Muscle of leg (tissue), 11 donors: ENCODE data around the gene SOAT2. TPM values are rescaled to one million over a fixed set of nuclear protein-coding genes. Genes with fewer than 3 reads are reported as not detected.
A peak's percentile ranks its signal among the peaks of the same experiment; 100 is the strongest.

Experiments
- DNase-seq: peaks from one replicate; pipeline ENCODE4 v3.0.0; 2013
- H3K27ac ChIP-seq: one replicate; pipeline ENCODE4 v1.5.1; 2013; ENCODE audit warnings: mild to moderate bottlenecking, low read length, control low read depth
- H3K27me3 ChIP-seq: one replicate; pipeline ENCODE4 v1.6.1; 2013; ENCODE audit warnings: low read length; ENCODE audit not compliant: control insufficient read depth, insufficient read depth
- H3K36me3 ChIP-seq: one replicate; pipeline ENCODE4 v1.6.1; 2013; ENCODE audit warnings: low read length; ENCODE audit not compliant: control insufficient read depth, insufficient read depth
- H3K4me1 ChIP-seq: one replicate; pipeline ENCODE4 v1.6.1; 2013; ENCODE audit warnings: low read length; ENCODE audit not compliant: control insufficient read depth, insufficient read depth
- H3K4me3 ChIP-seq: one replicate; pipeline ENCODE4 v1.5.1; 2013; ENCODE audit warnings: low read length, control low read depth
- H3K9me3 ChIP-seq: replicated peaks from 2 replicates; pipeline ENCODE4 v1.6.1; 2013; ENCODE audit warnings: low read depth, low read length; ENCODE audit not compliant: control insufficient read depth
- WGBS: methylation state at CpG from one replicate; pipeline ENCODE4 v1.1.5; 2013; ENCODE audit warnings: missing lambda C conversion rate; ENCODE audit not compliant: insufficient coverage; 5-methylcytosine and 5-hydroxymethylcytosine counted together
- polyA plus RNA-seq, 8 donors: library from polyadenylated mRNA; unstranded; fragments of 120-200 nt; gene quantifications; one replicate each; pipeline versions ENCODE4 v1.2.1 to v1.2.3, GENCODE V29; 2013; ENCODE audit warnings: inconsistent platforms in 1 of 8, low replicate concordance in 1 of 8; ENCODE audit not compliant: insufficient read length in 8 of 8, insufficient read depth in 1 of 8
- total RNA-seq: library from RNA; stranded (reverse); fragments of 120-200 nt; gene quantifications from one replicate; pipeline ENCODE4 v1.2.4, GENCODE V29; 2013

Gene SOAT2
- total and polyA plus RNA-seq, 9 donors: 0.04 to 4.8 (median 0.14) TPM

GRCh38 chr12:53074283-53074998 lies 28.8 kb upstream of the SOAT2 start:
- H3K27me3 ChIP-seq: no peaks in the 10 kb centered on the region
- no peaks in the 10 kb centered on the region for H3K9me3 ChIP-seq
- peaks cover 61% of the 10 kb centered on the region for H3K36me3 ChIP-seq
- H3K27ac ChIP-seq: peak overlapping the region; percentile 39
- peaks cover 65% of the 10 kb centered on the region for H3K4me1 ChIP-seq
- peak; percentile 76 for DNase-seq
- 74% methylated on average over 10 of the region's 11 CpGs for WGBS
- H3K4me3 ChIP-seq: no peak overlapping the region

DNA sequence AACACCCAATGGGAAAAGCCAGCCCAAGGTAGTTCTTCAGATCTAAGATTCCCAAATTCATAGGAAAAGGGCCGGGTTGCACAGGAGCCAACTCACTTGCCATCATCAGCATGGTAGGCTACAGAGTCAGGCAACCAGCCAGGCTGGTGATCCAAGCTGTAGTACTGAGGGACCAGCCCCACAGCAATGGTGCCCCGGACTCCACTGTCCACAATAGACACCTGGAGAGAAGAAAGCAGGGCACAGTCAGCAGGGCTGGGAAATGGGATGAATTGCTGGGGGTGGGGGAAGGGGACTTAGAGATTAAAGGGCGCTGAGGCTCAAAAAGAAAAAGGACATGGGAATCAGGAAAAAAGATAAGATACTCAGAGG lies 28.3 kb upstream of the SOAT2 start:
- peaks cover 64% of the 10 kb centered on the region for H3K4me1 ChIP-seq
- H3K9me3 ChIP-seq: no peaks in the 10 kb centered on the region
- H3K27me3 ChIP-seq: no peaks in the 10 kb centered on the region
- peak overlapping the region; percentile 39 for H3K27ac ChIP-seq
- DNase-seq: no peak
- no peak overlapping the region for H3K4me3 ChIP-seq
- peaks cover 61% of the 10 kb centered on the region for H3K36me3 ChIP-seq
- WGBS: 94% methylated on average over 2 of the region's 3 CpGs

- 100% methylated on average over 1 of the region's 3 CpGs for WGBS
These were observed 26.8 kb upstream of the SOAT2 start for GRCh38 chr12:53076461-53076860.

DNA sequence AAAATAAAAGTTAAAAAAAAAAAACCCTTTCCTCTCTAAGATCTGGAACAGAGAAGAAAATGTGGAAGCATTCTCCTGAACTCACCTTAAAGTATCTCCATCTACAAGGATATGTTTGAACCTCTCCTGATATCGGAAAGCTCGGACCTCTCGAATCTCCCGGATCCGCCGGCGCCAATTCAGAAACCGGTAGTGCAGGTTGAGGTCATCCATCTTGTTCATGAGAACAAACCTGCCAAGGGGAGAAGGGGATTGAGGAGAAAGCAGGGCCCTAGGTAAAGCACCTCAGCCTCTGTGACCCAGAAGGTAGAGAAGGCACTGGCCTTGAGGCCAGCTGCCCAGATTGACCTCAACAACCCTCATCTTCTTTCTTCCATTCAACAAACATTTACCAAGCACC lies 26.3 kb upstream of the SOAT2 start:
- H3K4me1 ChIP-seq: peaks cover 48% of the 10 kb centered on the region
- H3K9me3 ChIP-seq: no peaks in the 10 kb centered on the region
- no peak overlapping the region for H3K4me3 ChIP-seq
- H3K36me3 ChIP-seq: peaks cover 47% of the 10 kb centered on the region
- H3K27ac ChIP-seq: no peak overlapping the region
- 93% methylated on average over 5 of the region's 8 CpGs for WGBS
- DNase-seq: no peak
- H3K27me3 ChIP-seq: no peaks in the 10 kb centered on the region

More at GRCh38 chr12:53076461-53076860, 26.8 kb upstream of the SOAT2 start:
- no peaks in the 10 kb centered on the region for H3K9me3 ChIP-seq
- H3K4me3 ChIP-seq: no peak overlapping the region
- no peak for DNase-seq
- peaks cover 54% of the 10 kb centered on the region for H3K4me1 ChIP-seq
- no peak overlapping the region for H3K27ac ChIP-seq
- H3K27me3 ChIP-seq: no peaks in the 10 kb centered on the region
- peaks cover 48% of the 10 kb centered on the region for H3K36me3 ChIP-seq

DNA sequence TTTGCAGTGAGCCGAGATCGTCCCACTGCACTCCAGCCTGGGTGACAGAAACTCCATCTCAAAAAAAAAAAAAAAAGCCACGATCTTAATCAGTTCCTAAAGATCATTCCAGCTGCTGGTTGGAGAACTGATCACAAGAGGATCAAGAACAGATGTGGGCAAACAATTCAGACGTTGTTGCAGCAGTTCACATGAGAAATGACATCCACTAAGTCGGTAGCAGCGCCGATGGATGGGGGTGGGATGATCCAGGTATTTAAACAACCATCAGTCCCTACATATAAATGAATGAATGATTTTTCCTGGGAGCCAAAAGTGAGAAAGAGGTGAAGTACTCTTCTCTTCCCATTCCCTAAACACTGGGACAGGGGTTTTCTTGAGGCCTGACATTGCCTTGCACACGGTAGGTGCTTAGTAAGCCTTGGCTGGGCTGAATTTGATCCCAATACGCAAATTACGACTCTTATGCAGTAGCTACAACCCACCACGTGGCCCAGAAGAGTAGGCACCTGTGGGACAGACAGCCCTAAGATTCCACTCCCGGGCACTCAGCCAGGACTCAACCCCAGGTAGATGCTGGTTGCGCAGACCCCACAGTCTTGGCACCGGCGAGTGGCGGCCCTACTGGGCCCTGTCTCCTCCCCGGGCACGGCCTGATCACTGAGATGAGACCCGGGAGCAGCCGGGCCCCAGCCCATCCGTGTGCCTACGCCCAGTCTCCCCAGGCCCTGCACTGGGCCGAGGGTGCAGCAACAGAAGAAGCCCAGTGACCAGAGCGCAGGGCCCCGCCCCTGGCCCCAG lies 24.7 kb upstream of the SOAT2 start:
- peak overlapping the region; percentile 67 for H3K4me3 ChIP-seq
- WGBS: 2% methylated on average over 13 of the region's 25 CpGs
- no peaks in the 10 kb centered on the region for H3K27me3 ChIP-seq
- H3K27ac ChIP-seq: peak overlapping the region; percentile 83
- peaks cover 37% of the 10 kb centered on the region for H3K36me3 ChIP-seq
- no peak for DNase-seq
- no peaks in the 10 kb centered on the region for H3K9me3 ChIP-seq
- peaks cover 35% of the 10 kb centered on the region for H3K4me1 ChIP-seq

DNA sequence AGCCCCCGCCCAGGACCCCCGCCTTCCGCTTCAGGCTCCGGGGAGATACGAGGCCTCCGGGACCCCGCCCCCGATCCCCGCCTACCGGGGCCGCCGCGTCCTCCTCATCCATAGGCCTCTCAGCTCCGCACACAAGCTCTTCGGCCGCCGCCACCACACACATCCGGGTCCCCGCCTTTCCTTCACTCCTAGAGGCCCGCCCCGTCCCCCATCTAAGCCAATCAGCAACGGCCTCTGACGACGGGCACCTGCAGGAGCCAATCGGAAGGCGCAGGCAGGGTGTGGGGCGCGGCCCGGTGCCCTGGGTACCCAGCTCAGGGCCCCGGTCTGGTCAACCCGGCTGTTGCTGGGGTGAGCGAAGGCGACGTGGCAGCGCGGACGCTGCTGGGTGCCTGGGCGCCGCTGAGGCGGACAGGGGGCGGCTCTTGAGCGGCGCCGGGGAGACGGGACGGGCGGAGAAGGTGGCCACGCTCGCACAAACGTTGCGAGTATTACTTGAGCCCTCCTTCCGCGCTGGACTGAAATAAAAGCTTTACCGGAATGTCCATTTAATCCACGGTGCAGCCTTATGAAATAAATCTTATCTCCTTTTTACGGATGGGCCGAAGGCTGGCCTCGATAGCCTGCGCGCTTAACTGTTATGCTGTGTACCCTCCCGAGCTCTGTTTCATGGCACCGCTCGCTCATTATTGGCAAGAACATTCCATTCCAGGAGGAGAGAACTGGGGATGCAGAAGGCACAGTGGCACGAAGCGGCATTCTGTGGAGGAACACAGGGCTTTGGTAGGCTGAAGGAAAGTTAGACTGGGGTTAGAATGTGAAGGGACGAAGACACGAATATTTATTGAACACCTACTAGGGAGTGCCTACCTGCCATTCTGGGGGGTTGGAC lies 23.8 kb upstream of the SOAT2 start, which contains the start of gene SPRYD3:
Gene SPRYD3, minus strand, starts transcription at position 165 of the 892 bp plus-strand sequence. Its CDS starts 57 bp downstream, at position 108.
- H3K36me3 ChIP-seq: peaks cover 29% of the 10 kb centered on the region
- peaks cover 27% of the 10 kb centered on the region for H3K4me1 ChIP-seq
- no peaks in the 10 kb centered on the region for H3K27me3 ChIP-seq
- H3K4me3 ChIP-seq: peak within 1 kb of the TSS; percentile 67
- under 1% methylated on average over 65 of the region's 67 CpGs for WGBS
- peaks cover 2% of the 10 kb centered on the region for H3K9me3 ChIP-seq
- H3K27ac ChIP-seq: peak within 1 kb of the TSS; percentile 94
- DNase-seq: peak; percentile 99

DNA sequence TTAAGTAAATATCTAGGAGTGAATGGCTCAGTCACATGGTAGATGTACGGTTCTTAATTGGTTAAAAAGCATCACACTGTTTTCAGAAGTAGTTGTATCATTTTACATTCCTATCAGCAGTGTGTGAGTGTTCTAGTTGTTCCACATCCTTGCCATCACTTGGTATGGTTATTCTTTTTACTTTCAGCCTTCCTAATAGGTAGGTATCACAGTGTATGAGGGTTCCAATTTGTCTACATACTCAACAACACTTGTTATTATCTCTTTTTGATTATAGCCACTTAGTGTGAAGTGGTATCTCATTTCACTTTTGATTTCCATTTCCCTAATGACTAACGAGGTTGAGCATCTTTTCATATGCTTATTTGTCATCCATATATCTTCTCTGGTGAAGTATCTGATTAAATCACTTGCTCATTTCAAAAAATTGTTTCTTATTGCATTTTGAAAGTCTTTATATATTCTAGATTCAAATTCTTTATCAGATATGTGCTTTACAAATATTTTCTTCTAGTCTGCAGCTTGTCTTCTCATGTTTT lies 20.6 kb upstream of the SOAT2 start:
- no CpG with 5 or more reads among the region's 2 CpGs for WGBS
- Histone ChIP-seq H3K36me3 (no peaks in the 10 kb centered on the region), H3K9me3 (peaks cover 2% of the 10 kb centered on the region), H3K27ac (no peak overlapping the region), H3K4me3 (no peak overlapping the region), H3K27me3 (no peaks in the 10 kb centered on the region), H3K4me1 (peaks cover 21% of the 10 kb centered on the region)
- no peak for DNase-seq

DNA sequence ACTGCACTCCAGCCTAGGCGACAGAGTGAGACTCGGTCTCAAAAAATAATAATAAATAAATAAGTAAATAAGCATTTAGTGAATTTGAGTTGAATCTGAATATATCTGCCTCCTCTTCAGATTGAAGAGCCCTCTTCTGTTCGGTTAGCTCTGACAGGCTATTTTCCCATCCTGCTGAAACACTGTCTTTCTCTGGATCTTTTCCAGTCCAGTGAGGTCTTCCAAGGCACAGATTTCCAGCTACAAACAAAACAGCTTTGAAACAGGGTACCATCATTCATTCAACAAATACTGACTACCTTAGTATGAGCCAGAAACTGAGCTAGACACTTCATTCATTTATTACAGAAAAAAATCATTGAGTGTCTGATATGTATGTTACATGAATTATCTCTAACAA lies 16.9 kb upstream of the SOAT2 start:
- DNase-seq: peak; percentile 65
- H3K9me3 ChIP-seq: peaks cover 2% of the 10 kb centered on the region
- H3K4me1 ChIP-seq: no peaks in the 10 kb centered on the region
- H3K4me3 ChIP-seq: no peak overlapping the region
- no peaks in the 10 kb centered on the region for H3K36me3 ChIP-seq
- 0% methylated on average over 1 of the region's 3 CpGs for WGBS
- no peaks in the 10 kb centered on the region for H3K27me3 ChIP-seq
- no peak overlapping the region for H3K27ac ChIP-seq

GRCh38 chr12:53090105-53090504 lies 13.2 kb upstream of the SOAT2 start:
- WGBS: 98% methylated on average over 5 of the region's 6 CpGs
- Histone ChIP-seq H3K27ac (no peak overlapping the region), H3K27me3 (no peaks in the 10 kb centered on the region), H3K36me3 (no peaks in the 10 kb centered on the region), H3K9me3 (no peaks in the 10 kb centered on the region), H3K4me3 (no peak overlapping the region), H3K4me1 (peaks cover 3% of the 10 kb centered on the region)
- no peak for DNase-seq
